BLaER1 (cell line): ENCODE measurements around the gene FOXL3.
A peak's percentile ranks its signal among the peaks of the same experiment; 100 is the strongest.

Source experiments
- H3K27ac ChIP-seq: shearing (Covaris generic); formaldehyde crosslinking; 2 replicates; pipeline ENCODE4 v1.8.1; 2022
- H3K27me3 ChIP-seq: shearing (Covaris generic); formaldehyde crosslinking; 2 replicates; pipeline ENCODE4 v1.8.1; 2022
- H3K36me3 ChIP-seq: shearing (Covaris generic); formaldehyde crosslinking; 2 replicates; pipeline ENCODE4 v1.8.1; 2022
- H3K4me1 ChIP-seq: shearing (Covaris generic); formaldehyde crosslinking; 2 replicates; pipeline ENCODE4 v1.8.1; 2022
- H3K4me2 ChIP-seq: shearing (Covaris generic); formaldehyde crosslinking; 2 replicates; pipeline ENCODE4 v1.8.1; 2022
- H3K4me3 ChIP-seq: shearing (Covaris generic); formaldehyde crosslinking; 2 replicates; pipeline ENCODE4 v1.8.1; 2022
- H3K9ac ChIP-seq: shearing (Covaris generic); formaldehyde crosslinking; 2 replicates; pipeline ENCODE4 v1.8.1; 2022
- H3K9me3 ChIP-seq: shearing (Covaris generic); formaldehyde crosslinking; 2 replicates; pipeline ENCODE4 v1.8.1; 2022
- H4K20me1 ChIP-seq: shearing (Covaris generic); formaldehyde crosslinking; 2 replicates; pipeline ENCODE4 v1.8.1; 2022
- Cebpa-rat ChIP-seq: shearing (Covaris generic); IDR thresholded peaks from 2 replicates; pipeline ENCODE4 v1.8.1; 2022

The FOXL3 gene

GRCh38 chr7:327233-327931 is 37.4 kb downstream of the FOXL3 start:
- Histone ChIP-seq H3K9me3 (0 out of 2 replicates have a peak, but pooled peaks cover 6% of the 10 kb centered on the region), H3K4me1 (peaks cover 42% of the 10 kb centered on the region), H3K4me2 (no peak overlapping the region), H3K27ac (no peak overlapping the region), H3K9ac (no peak overlapping the region), H3K4me3 (no peak overlapping the region), H4K20me1 (no peaks in the 10 kb centered on the region), H3K27me3 (no peaks in the 10 kb centered on the region), H3K36me3 (no peaks in the 10 kb centered on the region)
- TF ChIP-seq Cebpa-rat: no peak

GRCh38 chr7:327991-328702 is 38.2 kb downstream of the FOXL3 start:
- H3K4me1 ChIP-seq: peaks cover 43% of the 10 kb centered on the region
- no peaks in the 10 kb centered on the region for H4K20me1 ChIP-seq
- no peak overlapping the region for H3K4me2 ChIP-seq
- H3K27me3 ChIP-seq: peaks cover 3% of the 10 kb centered on the region; the same call in 1 of the 2 replicates
- no peak overlapping the region for H3K4me3 ChIP-seq
- no peak overlapping the region for H3K9ac ChIP-seq
- no peaks in the 10 kb centered on the region for H3K36me3 ChIP-seq
- TF ChIP-seq Cebpa-rat: no peak
- no peak overlapping the region for H3K27ac ChIP-seq
- H3K9me3 ChIP-seq: 0 out of 2 replicates have a peak, but pooled peaks cover 6% of the 10 kb centered on the region

- 0 out of 2 replicates have a peak, but pooled peaks cover 6% of the 10 kb centered on the region for H3K9me3 ChIP-seq
- peak overlapping the region; percentile 77 for H3K4me2 ChIP-seq
- no peak overlapping the region for H3K27ac ChIP-seq
- no peak for TF ChIP-seq Cebpa-rat
- peaks cover 48% of the 10 kb centered on the region for H3K4me1 ChIP-seq
- no peak overlapping the region for H3K4me3 ChIP-seq
- no peaks in the 10 kb centered on the region for H3K36me3 ChIP-seq
- H3K9ac ChIP-seq: no peak overlapping the region
- no peaks in the 10 kb centered on the region for H4K20me1 ChIP-seq
- H3K27me3 ChIP-seq: peaks cover 5% of the 10 kb centered on the region; the same call in 1 of the 2 replicates
Observed at GRCh38 chr7:329691-330281, 39.8 kb downstream of the FOXL3 start.

GRCh38 chr7:330511-331230 is 40.7 kb downstream of the FOXL3 start:
- no peaks in the 10 kb centered on the region for H4K20me1 ChIP-seq
- H3K4me2 ChIP-seq: peak overlapping the region; percentile 77
- H3K4me3 ChIP-seq: no peak overlapping the region
- no peak overlapping the region for H3K27ac ChIP-seq
- no peaks in the 10 kb centered on the region for H3K36me3 ChIP-seq
- H3K9me3 ChIP-seq: 0 out of 2 replicates have a peak, but pooled peaks cover 5% of the 10 kb centered on the region
- peaks cover 5% of the 10 kb centered on the region; the same call in 1 of the 2 replicates for H3K27me3 ChIP-seq
- TF ChIP-seq Cebpa-rat: no peak
- H3K9ac ChIP-seq: no peak overlapping the region
- peaks cover 48% of the 10 kb centered on the region for H3K4me1 ChIP-seq

- H3K4me2 ChIP-seq: peak overlapping the region; percentile 94
- H3K9me3 ChIP-seq: no peaks in the 10 kb centered on the region
- no peaks in the 10 kb centered on the region for H3K36me3 ChIP-seq
- no peak overlapping the region for H3K4me3 ChIP-seq
- peaks cover 5% of the 10 kb centered on the region; the same call in 1 of the 2 replicates for H3K27me3 ChIP-seq
- H3K27ac ChIP-seq: no peak overlapping the region
- TF ChIP-seq Cebpa-rat: no peak
- H3K4me1 ChIP-seq: peaks cover 52% of the 10 kb centered on the region
- no peaks in the 10 kb centered on the region for H4K20me1 ChIP-seq
- H3K9ac ChIP-seq: no peak overlapping the region
Observed at GRCh38 chr7:332020-332517, 42.1 kb downstream of the FOXL3 start.

- no peaks in the 10 kb centered on the region for H4K20me1 ChIP-seq
- H3K27ac ChIP-seq: no peak overlapping the region
- H3K9ac ChIP-seq: peak overlapping the region; percentile 38; the same call in 1 of the 2 replicates
- TF ChIP-seq Cebpa-rat: no peak
- no peaks in the 10 kb centered on the region for H3K9me3 ChIP-seq
- peaks cover 60% of the 10 kb centered on the region for H3K4me1 ChIP-seq
- no peaks in the 10 kb centered on the region for H3K36me3 ChIP-seq
- H3K27me3 ChIP-seq: peaks cover 5% of the 10 kb centered on the region; the same call in 1 of the 2 replicates
- H3K4me3 ChIP-seq: peak overlapping the region; percentile 61
- H3K4me2 ChIP-seq: peak overlapping the region; percentile 94
Observed at GRCh38 chr7:332646-333392, 42.8 kb downstream of the FOXL3 start.

GRCh38 chr7:333393-333764 is 43.4 kb downstream of the FOXL3 start:
- no peak for TF ChIP-seq Cebpa-rat
- H3K9me3 ChIP-seq: no peaks in the 10 kb centered on the region
- peak overlapping the region; percentile 38; the same call in 1 of the 2 replicates for H3K9ac ChIP-seq
- peak overlapping the region; percentile 61 for H3K4me3 ChIP-seq
- H3K36me3 ChIP-seq: no peaks in the 10 kb centered on the region
- H3K4me1 ChIP-seq: peaks cover 66% of the 10 kb centered on the region
- H4K20me1 ChIP-seq: no peaks in the 10 kb centered on the region
- H3K4me2 ChIP-seq: peak overlapping the region; percentile 94
- H3K27me3 ChIP-seq: peaks cover 5% of the 10 kb centered on the region; the same call in 1 of the 2 replicates
- no peak overlapping the region for H3K27ac ChIP-seq

- Histone ChIP-seq H3K27me3 (peaks cover 9% of the 10 kb centered on the region; the same call in 1 of the 2 replicates), H3K9ac (no peak overlapping the region), H3K4me2 (no peak overlapping the region), H3K9me3 (no peaks in the 10 kb centered on the region), H4K20me1 (no peaks in the 10 kb centered on the region), H3K4me3 (no peak overlapping the region), H3K4me1 (peaks cover 69% of the 10 kb centered on the region), H3K27ac (no peak overlapping the region), H3K36me3 (no peaks in the 10 kb centered on the region)
- no peak for TF ChIP-seq Cebpa-rat
Observed at GRCh38 chr7:334618-335357, 44.8 kb downstream of the FOXL3 start.
